ENCODE results near the gene SAMD4A. TPM values are rescaled to one million over a fixed set of nuclear protein-coding genes. Genes with fewer than 3 reads are reported as not detected.

The SAMD4A gene
- polyA plus RNA-seq, 3 donors = 3.2 to 8.6 (median 4.2) TPM

- no peak for DNase-seq
- no peak overlapping the region for H3K4me3 ChIP-seq (replicated peaks in 1 of 3; ENCODE audit: low read depth in 2 of 3, low read length in 3 of 3)
- no peak overlapping the region for H3K9ac ChIP-seq (ENCODE audit: insufficient read depth, low read length, poor library complexity, severe bottlenecking)
- intact Hi-C loops (cut with micrococcal nuclease) = no loop called here
- no peak overlapping the region for H3K27ac ChIP-seq (ENCODE audit: low read depth in 1 of 2, low read length in 2 of 2)
- no peak overlapping the region for H3K4me2 ChIP-seq (replicated peaks; ENCODE audit: extremely low read depth, low read length, poor library complexity, severe bottlenecking)
- Mint-ChIP-seq H3K27me3 (ENCODE audit: low read depth in 3 of 3) (peaks cover 2 to 8% (median 6%) of the 10 kb centered on the region in 3 donors), H3K4me3 (no peak overlapping the region), H3K9me3 (peaks cover 0 to 4% (median 0%) of the 10 kb centered on the region in 7 donors), H3K27ac (no peak overlapping the region), H3K36me3 (no peaks in the 10 kb centered on the region), H3K4me1 (peaks cover 11% of the 10 kb centered on the region)
- H3K79me2 ChIP-seq (ENCODE audit: insufficient read depth, low read length) = no peaks in the 10 kb centered on the region
- no peak for TF ChIP-seq CTCF (IDR thresholded peaks at IDR 0.05)
- no peaks in the 10 kb centered on the region for H3K9me3 ChIP-seq (replicated peaks in 1 of 2; ENCODE audit: control insufficient read depth in 1 of 2, insufficient read depth in 1 of 2, low read length in 2 of 2)
- H3K27me3 ChIP-seq (ENCODE audit: control insufficient read depth in 2 of 2, insufficient read depth in 2 of 2, low read length in 2 of 2) = no peaks in the 10 kb centered on the region
- WGBS (ENCODE audit: insufficient coverage) = 100% methylated on average over 1 of the region's 3 CpGs
- no peaks in the 10 kb centered on the region for H3K36me3 ChIP-seq (replicated peaks in 1 of 2; ENCODE audit: control insufficient read depth in 1 of 2, insufficient read depth in 2 of 2, low read length in 2 of 2)
- H4K20me1 ChIP-seq (ENCODE audit: insufficient read depth, low read length) = no peaks in the 10 kb centered on the region
- peaks cover 7 to 9% of the 10 kb centered on the region in 2 donors for H3K4me1 ChIP-seq (ENCODE audit: control insufficient read depth in 1 of 2, insufficient read depth in 2 of 2, low read length in 2 of 2)
- no peak overlapping the region for H2AFZ ChIP-seq (ENCODE audit: insufficient read depth, low read depth, low read length, poor library complexity, severe bottlenecking)
Measured at GRCh38 chr14:54682578-54682977, 115.7 kb downstream of the SAMD4A start.

GRCh38 chr14:54683882-54684794, 117.2 kb downstream of the SAMD4A start:
- no peak overlapping the region for H3K4me2 ChIP-seq (replicated peaks; ENCODE audit: extremely low read depth, low read length, poor library complexity, severe bottlenecking)
- no peaks in the 10 kb centered on the region for H3K79me2 ChIP-seq (ENCODE audit: insufficient read depth, low read length)
- Mint-ChIP-seq H3K4me3 (no peak overlapping the region), H3K27me3 (ENCODE audit: low read depth in 3 of 3) (peaks cover 2 to 8% (median 4%) of the 10 kb centered on the region in 3 donors), H3K9me3 (peaks cover 0 to 4% (median 0%) of the 10 kb centered on the region in 7 donors), H3K27ac (peak overlapping the region in 2 of 7 donors; percentile 5 to 26), H3K4me1 (peaks cover 11% of the 10 kb centered on the region), H3K36me3 (no peaks in the 10 kb centered on the region)
- peak in 1 of 3 donors; percentile 35 for DNase-seq
- no peaks in the 10 kb centered on the region for H4K20me1 ChIP-seq (ENCODE audit: insufficient read depth, low read length)
- H3K4me1 ChIP-seq (ENCODE audit: control insufficient read depth in 1 of 2, insufficient read depth in 2 of 2, low read length in 2 of 2) = peaks cover 7 to 9% of the 10 kb centered on the region in 2 donors
- no peaks in the 10 kb centered on the region for H3K9me3 ChIP-seq (replicated peaks in 1 of 2; ENCODE audit: control insufficient read depth in 1 of 2, insufficient read depth in 1 of 2, low read length in 2 of 2)
- no peak overlapping the region for H3K27ac ChIP-seq (ENCODE audit: low read depth in 1 of 2, low read length in 2 of 2)
- 55% methylated on average over 2 of the region's 8 CpGs for WGBS (ENCODE audit: insufficient coverage)
- intact Hi-C loops (cut with micrococcal nuclease) = no loop called here
- H3K36me3 ChIP-seq (replicated peaks in 1 of 2; ENCODE audit: control insufficient read depth in 1 of 2, insufficient read depth in 2 of 2, low read length in 2 of 2) = no peaks in the 10 kb centered on the region
- no peak for TF ChIP-seq CTCF (IDR thresholded peaks at IDR 0.05)
- no peak overlapping the region for H3K9ac ChIP-seq (ENCODE audit: insufficient read depth, low read length, poor library complexity, severe bottlenecking)
- H3K27me3 ChIP-seq (ENCODE audit: control insufficient read depth in 2 of 2, insufficient read depth in 2 of 2, low read length in 2 of 2) = no peaks in the 10 kb centered on the region
- no peak overlapping the region for H3K4me3 ChIP-seq (replicated peaks in 1 of 3; ENCODE audit: low read depth in 2 of 3, low read length in 3 of 3)
- H2AFZ ChIP-seq (ENCODE audit: insufficient read depth, low read depth, low read length, poor library complexity, severe bottlenecking) = no peak overlapping the region
